Activated T-cell treated with anti-CD3 and anti-CD28 coated beads, Interleukin-2, amount 50 U/mL, for 1 hour (primary cell): Measurements from ENCODE around the gene SLC14A1.

Source experiments
- DNase-seq: peaks from one replicate; pipeline ENCODE4 v3.0.0-alpha.2; 2020

Gene SLC14A1

DNA sequence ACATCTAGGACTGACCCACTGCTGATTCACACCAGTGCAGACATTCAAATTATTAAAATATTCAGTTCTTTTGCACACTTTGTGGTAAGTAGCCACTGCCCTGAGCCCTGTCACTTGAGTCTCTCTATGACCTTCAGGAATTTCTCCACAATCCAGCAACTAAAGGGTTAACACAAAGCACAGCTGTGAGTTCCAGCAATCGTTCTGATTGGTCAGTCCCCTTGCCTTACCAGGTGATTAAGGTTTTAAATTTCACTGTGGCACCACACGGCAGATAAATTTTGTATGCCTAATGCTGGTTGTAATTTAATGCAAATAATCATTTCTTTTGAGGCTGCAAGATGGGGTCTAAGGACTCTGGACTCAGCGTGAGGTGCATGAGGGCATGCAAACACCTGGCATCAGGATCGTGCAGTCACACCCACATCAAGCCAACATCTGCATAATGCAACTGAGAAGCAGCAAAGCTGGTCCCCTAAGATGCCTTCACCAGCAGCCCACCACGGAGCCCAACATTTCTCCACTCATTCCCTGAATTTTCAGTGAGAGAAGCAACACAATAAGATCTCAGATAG lies 36.6 kb downstream of the SLC14A1 start:
- no peak for DNase-seq

DNA sequence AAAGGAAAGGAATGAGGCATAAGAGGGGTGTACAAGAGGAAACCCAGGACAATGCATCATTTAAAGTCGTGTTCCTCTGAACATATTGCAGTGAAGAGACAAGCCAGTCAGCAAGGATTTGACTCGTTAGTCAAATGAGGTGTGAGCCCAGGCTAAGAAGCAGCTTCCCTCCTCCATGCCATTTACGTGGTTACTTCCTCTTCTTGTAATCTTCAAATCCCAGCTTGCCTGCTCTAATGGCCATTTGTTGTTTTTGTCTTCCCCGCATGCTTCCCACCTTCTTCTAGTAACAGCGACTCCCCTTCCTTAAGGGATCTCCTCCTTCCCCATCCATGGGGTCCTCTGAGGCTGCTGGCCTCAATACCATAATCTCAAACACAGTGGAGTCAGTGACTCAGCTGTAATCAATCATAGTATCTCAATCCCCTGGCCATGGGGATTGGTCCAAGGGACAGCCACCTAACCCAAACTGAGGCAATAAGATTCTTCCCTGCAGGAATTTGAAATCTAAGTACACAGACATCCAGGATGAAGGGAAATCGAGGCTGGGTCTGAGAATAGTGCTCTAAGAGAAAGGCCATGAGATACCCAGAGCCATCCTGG lies 37.6 kb downstream of the SLC14A1 start:
- DNase-seq = no peak

DNA sequence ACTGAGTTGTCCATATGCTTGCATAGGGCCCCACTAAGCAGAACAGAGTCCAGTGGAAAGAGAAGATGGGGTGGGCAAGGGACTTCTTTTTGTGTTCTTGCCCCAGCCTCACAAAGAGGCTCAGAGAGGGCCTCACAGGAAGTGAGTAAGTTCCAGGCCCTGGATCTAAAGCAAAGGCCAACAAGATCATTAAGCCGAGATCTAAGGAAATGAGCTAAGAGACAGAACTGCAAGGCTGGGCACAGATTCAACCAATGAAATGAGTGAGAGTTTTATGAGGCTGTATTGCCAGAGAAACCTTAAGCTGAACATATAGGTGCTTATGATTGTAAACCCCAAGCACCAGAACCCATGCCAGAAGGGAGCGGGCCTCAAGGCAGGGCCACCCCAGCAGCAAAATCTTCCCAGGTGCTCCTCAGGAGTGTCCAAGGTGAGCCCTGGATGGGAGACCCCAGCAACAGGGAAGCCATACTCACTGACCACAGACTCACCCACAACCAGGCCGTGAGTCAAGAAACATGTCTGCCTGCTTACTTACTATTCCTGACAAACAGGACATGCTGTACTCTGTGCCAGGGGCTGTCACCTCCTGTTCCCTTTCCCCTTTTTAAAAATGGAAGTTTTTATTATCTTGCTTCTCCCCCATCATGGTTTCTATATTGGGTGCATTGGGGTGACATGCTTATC lies 40.2 kb downstream of the SLC14A1 start:
- no peak for DNase-seq

DNA sequence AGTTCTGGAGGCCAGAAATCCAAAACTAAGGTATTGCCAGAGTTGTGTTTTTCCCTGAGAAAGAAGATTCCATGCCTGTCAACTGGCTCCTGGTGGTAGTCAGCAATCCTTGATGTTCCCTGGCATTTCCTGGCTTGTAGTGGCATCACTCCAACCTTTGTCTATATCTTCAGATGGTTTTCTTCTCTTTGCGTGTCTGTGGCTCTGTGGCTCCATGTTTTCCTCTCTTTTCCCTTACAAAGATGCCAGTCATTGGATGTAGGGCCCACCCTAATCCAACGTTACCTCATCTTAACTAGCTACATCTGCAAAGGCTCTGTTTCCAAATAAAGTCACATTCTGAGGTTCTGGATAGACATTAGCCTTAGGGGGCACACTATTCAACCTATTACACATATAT lies 41.8 kb downstream of the SLC14A1 start:
- DNase-seq = no peak

DNA sequence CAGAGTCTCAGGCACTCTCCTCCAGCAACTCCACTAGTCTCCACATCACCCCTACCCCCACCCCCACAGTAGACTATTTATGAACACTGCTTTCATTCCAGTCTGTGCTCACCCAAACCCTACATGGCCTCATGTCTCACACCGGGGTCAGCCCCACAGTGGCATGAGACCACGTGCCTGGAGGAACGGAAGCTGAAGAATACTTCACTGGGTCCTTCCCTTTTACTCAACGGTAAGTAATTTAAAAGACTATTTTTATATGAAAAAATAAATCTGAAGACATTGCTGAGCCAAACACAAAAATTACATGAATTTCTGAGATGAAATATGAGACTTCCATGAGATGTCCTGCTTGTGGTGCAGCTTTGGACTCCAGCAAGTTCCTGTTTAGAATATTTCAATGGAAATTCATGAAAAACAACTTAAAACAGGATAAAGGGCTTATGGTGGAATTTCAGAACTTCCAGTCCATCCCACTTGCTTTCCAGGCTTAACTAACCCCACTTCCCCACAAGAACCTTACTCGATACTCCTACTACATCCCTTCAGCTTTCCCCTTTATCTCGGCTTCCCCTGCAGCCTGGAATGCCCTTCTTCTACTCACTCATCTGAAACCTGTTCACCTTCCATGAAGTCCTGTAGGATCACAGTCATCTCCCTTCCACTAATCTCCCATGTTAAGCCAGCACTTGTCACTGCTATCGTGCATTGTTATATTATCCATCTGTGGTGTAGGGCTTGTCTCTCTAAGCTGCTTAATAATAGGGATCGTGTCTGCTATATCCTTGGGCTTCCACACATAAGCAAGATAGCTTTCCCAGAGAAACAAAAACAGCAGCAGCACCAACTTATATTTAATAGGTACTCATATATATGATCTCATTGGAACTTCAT lies 47.9 kb downstream of the SLC14A1 start:
- no peak for DNase-seq

DNA sequence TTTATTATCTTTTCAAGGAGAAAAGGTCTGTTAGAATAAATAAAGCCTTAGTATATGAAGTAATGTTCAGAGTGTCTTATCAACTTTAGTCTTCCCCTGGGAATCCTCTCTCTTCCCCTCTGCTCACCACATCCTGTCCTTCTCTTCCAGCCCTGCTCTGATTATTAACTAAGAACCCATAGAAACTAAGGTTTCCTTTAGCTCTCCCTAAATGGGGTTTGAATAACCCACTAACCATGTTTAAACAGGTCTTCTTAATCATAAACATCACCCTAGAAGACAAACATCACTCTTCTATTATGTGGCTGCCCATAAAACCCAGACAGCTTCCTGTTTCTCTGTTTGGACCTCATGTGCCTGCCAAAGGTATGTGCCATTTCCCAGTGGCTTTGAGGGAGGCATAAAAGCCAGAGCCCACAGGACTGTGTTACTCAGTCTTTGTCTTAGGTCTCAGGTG lies 50.1 kb downstream of the SLC14A1 start:
- no peak for DNase-seq

DNA sequence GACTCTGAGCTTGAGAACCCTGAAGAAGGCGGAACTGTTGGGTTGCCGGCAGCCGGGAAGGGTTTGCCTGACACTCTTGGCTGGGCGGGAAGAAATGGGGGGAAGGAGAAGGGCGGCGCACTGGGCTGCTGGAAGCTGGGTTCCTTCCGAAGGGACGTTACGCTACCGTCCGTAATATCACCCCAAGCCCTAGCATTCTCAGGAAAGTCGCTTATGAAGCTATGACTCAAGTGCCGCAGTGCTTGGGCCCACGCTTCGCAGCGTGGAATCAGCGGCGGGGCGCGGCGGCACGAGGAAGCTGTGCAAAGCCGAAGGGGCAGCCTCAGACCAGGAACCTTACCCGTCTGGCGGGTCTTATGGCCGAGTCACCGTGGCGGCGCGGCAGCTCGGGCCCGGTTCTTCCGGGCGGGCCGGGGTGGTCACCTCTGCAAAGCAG lies 51.3 kb downstream of the SLC14A1 start:
- DNase-seq = peak; percentile 62

DNA sequence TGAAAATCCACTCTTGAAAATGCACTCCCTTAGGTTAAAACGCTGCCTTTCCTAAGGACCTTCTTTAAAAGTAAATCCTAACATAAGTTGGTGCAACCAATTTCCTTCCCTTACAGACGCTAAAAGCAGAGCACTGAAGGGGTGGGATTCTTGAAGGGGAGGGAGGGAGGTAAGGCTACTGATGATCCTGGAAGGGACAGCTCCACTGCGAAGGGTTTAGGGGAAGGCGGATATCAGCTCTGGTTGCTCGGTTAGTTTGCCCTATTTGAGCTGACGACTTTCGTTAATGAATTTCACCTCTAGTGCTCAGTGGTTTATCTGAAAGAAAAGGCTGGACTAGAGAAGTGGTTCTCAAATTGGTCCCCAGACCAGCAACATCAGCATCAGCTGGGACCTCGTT lies 51.8 kb downstream of the SLC14A1 start:
- no peak for DNase-seq

DNA sequence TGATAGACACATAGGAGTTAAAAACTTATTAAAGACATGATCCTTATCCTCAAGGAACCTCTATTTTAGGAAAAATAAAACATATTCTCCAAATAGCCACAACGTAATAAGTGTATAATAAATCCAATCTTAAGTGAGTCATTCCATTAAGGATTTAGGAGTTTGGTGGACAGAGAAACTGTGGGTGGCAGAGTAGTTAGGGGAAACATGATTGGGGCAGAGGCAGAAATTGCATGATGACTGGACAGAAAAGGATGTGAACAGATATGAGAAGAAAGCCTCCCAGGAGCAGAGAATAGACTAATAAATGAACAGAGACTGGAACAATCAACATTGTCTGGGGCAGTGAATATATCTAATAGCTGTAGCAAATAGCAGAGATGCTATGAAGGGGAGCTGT lies 53.4 kb downstream of the SLC14A1 start:
- DNase-seq = no peak

DNA sequence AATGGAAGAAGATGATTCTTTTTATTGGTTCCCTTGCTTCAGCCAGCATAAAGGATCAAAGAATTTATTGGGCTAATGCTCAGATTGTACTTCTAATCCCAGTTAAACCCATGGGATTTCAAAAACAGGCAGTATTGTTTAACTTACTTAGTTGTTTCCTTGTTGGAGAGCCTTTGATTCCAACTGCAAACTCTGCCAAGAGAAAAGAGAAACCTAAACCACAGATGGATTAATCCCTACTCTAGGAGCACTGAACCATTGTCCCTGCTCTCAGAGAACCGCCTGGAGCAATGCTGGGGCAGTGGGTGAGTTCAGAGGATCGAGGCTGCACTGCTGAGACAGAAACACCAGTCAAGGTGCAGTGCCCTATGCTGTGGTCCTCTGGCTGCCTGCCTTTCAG lies 56.6 kb downstream of the SLC14A1 start:
- no peak for DNase-seq

DNA sequence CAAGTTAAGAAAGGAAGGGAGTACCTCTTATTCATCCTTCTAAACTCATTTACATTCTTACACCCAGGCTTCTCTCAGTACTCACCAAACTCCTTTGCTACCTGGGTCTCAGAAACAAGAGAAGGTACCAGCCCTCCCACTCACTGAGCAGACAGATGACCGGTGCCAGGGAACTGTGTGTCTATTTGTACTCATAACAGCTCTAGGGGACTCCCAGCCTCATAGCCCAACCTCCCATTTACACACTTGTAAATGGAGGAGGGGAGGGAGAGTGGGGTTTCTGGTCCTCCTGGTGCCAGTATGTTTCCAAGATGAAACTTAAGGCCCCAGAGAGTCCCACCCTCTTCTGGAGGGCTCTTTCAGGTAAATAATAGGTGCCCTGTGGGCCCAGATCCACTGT lies 58.7 kb downstream of the SLC14A1 start:
- DNase-seq = no peak

DNA sequence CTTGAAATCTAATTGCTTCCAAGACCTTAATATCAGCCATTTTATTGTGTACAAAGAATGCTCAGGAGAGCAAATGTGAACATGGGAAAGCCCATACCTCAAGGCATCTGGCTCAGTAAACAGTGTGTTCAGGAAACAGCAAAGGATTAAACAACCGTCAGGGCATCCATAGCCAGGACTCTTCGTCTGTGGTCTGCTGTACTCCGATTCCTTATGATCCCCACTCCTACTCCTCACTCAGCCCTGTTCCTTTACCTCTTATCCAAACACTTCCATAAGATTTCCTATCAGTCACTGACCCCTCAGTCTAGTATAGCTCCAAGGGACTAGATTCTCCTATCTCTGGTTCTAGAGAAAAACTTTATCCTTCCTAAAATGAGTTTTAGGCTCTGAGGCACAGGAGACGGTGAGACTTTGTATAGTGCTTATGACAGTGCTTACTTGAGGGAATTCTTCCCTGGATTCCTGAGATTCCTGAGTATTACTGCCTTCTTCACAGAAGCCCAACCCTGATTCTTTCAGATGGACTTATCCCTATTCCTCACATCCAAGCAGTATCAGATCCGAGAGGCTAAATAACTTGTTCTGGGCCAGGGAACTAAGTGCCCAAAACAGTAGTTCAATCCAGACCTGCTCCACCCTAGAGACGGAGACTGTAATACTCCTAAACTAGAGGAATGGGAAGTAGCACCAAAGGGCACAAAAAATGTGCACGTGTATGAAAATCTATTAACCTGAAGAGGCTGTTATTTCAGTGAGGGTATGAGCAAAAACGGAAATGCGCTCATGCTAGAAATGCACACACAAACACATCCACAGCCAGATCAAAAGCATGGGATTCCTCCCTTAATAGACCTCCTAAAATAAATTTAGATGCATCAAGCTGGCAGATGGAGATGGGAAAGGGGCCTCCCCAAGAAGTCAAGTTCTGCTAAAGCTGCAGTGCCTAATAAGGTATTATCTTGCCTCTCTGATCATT lies 59.4 kb downstream of the SLC14A1 start:
- DNase-seq = no peak

DNA sequence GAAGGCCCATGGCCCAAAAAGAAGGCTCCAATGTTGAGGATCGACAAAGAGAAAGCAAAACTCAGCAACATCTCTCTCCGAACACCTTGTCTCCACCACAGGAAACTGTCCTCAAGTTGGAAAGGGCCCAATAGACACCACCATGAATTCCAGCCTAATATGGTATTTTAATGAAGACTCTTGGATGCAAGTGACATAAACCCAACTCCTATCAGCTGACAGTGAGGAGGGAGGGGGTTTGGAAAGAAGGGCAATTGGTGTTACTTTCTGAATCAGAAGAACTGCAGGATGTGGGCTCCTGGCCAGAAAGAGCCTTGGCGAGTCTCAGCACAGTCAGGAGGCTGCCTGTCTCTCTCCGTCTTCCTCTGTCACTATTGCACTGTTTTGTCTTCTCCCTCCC lies 61.2 kb downstream of the SLC14A1 start:
- no peak for DNase-seq

DNA sequence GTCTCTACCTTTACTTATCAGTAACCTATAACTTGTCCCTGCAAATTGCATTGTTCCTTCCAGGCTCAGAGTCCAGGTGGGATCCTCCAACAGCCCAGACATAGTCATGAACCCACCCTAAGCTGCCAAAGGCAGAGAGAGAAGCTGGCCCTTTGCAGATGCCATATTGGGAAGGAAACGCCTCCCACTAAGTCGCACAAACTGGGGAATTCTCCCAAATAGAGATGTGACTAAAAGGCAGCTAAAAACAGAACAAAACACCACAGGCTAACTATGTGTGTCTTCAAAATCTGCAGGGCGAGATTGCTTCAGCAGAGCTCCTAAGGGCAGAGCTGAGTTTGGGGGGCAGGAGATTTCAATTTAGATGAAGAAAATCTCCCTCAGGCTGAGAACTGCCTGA lies 63.0 kb downstream of the SLC14A1 start:
- DNase-seq = no peak

DNA sequence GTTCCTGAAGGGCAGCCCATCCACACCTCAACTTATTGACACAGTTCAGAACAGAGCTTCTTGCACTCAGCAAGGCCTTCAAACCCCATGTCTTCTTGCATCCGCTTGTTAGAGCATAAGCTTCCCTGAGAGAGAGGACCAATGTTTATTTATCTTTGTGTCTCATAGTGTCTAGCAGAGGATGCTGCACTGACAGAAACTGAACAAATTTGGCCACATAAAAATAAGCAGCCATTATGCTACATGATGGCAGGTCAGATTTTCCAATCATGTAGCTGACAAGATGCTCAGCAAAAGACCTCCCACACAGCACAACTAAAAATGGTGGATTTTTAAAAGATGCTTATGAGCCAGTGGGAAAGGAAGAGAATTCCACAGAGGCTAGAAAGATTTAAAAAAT lies 63.4 kb downstream of the SLC14A1 start:
- DNase-seq = no peak

DNA sequence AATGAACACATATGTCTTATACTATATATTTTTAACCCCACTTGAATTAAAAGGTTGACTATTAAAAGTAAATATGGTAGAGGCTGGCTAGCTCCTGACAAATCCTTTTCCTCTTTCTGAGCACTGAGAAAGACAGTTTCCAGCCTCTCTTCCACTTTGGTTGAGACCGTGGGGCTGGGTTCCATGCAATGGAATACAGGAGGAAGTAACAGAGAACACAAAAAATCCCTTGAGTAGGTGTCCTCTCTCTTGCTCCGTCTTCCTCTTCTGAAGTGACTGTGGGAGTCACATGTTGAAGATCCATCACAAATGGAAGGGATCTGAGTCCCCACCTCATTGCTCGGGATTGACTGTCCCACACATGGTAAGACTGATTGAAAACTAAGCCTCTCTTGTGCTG lies 64.9 kb downstream of the SLC14A1 start:
- DNase-seq = no peak

DNA sequence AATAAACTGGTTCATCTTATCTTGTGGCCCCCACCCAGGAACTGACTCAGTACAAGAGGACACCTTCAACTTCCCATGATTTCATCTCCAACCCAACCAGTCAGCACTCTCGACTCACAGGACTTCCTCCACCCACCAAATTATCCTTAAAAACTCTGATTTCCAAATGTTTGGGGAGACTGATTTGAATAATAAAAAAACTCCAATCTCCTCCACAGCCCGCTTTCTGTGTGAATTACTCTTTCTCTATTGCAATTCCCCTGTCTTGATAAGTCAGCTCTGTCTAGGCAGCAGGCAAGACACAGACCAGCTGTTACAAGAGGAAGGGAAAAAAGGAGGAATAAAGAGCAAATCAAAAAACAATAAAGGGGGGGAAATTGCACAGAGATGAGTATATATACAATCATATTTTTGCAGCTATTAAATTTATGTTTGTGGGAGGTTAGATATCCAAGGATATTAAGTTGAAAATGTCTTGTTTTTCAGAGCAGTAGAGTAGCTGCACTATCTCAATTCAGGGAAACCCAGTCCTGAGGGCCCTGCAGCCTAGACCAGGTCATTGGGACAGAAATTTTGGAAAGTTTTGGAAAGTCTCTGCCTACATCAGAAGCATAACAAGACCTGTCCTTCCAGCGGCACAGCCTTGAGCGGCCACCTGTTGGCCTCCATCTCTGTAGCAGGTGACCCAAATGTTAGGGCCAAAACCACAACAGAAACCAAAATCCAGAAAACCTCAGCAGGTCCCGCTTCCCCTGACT lies 68.7 kb downstream of the SLC14A1 start:
- DNase-seq = no peak

DNA sequence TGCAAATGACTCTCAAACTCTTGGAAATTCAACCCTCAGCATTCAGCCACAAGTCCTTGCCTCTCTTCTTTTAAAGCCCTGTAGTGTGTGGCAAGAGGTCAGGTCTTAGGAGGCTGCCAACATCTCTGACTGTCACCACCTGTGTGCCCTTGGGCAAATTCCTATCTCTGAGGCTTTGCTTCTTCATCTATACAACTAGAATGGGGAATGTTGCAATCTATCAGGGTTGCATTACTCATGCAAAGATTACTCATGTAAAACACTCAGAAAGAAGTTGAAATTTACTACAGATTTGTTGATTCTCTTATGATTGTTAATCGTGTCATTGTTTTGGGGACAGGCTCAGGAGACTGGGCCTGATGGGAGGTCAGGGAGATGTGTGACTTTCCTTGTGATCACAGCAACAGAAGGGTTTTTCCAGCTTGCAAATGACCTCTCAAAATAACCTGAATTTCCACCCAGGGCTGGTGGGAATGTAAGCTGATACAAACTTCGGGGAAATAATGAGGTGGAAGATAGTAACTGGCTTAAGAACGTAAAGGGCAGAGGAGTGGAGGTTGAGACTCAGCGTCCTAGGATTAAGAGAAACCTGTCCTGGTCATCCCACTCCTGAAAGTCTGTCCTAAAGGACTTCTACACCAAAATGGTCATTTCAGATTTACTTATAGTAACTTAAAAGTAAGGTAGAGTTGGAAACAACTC lies 69.4 kb downstream of the SLC14A1 start:
- DNase-seq = no peak

DNA sequence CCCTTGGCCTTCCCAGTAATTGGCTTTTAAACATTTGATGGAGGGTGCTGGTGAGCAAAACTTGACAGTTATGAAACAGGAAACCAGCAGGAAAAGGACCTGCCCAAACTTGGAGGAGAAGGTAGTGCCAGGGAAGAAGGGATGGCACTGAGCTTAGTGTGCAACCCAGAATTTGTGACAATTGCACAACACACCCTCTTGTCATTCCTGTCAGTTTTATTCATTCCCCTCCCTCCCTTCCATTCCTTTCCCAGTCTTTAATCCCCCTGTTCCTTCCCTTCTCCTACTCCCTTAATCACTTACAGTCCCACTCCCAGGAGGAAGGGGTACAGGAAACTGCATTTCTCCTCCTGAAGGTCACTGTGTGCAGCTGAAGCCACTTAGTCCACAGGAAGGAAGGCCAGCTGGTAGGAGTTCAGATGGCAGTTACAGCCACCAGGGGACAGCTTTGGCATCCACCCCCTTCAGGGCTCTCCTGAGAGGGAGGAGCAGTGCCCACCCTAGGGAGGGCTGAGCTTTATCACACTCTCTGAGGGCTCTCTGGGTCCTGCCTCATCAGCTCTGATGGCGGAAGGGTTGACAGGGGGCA lies 77.5 kb downstream of the SLC14A1 start:
- no peak for DNase-seq
